ENCODE results near the gene NAPA. TPM values are rescaled to one million over a fixed set of nuclear protein-coding genes. Genes with fewer than 3 reads are reported as not detected.

Gene NAPA
- total and polyA plus RNA-seq, 7 donors = 84.9 to 167 (median 97.4) TPM

DNA sequence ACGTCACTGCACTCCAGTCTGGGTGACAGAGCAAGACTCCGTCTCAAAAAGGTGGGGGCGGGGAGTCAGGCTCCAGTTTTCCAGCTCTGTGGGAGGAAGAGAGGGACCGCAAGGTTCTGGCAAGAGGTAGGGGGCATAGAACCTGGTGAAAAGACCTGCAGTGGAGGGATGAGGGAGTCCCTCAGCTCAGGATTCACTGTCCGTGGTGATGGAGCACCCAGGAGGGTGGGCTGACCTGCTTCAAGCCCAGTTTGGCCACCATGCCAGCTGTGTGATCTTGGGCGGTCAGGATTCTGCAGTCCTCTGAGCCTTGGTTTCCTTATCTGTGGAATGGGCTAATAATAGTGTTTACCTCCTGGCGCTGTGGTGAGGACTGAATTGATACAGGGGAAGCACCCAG, 64.4 kb downstream of the NAPA start:
- DNase-seq = no peak
- H3K36me3 ChIP-seq = peaks cover 0 to 45% (median 0%) of the 10 kb centered on the region in 4 donors
- peaks cover 0 to 2% (median 0%) of the 10 kb centered on the region in 4 donors for H3K9me3 ChIP-seq
- H3K4me1 ChIP-seq = peaks cover 0 to 27% (median 20%) of the 10 kb centered on the region in 4 donors
- 58 to 69% methylated on average over 7 of the region's 7 CpGs for WGBS, 2 donors
- H3K27me3 ChIP-seq = peaks cover 0 to 29% (median 3%) of the 10 kb centered on the region in 3 donors
- TF ChIP-seq POLR2A (IDR thresholded peaks at IDR 0.05) (no peak), EP300 (IDR thresholded peaks at IDR 0.05) (no peak), POLR2AphosphoS5 (IDR thresholded peaks at IDR 0.05) (no peak)
- TF ChIP-seq, protein P1, sequence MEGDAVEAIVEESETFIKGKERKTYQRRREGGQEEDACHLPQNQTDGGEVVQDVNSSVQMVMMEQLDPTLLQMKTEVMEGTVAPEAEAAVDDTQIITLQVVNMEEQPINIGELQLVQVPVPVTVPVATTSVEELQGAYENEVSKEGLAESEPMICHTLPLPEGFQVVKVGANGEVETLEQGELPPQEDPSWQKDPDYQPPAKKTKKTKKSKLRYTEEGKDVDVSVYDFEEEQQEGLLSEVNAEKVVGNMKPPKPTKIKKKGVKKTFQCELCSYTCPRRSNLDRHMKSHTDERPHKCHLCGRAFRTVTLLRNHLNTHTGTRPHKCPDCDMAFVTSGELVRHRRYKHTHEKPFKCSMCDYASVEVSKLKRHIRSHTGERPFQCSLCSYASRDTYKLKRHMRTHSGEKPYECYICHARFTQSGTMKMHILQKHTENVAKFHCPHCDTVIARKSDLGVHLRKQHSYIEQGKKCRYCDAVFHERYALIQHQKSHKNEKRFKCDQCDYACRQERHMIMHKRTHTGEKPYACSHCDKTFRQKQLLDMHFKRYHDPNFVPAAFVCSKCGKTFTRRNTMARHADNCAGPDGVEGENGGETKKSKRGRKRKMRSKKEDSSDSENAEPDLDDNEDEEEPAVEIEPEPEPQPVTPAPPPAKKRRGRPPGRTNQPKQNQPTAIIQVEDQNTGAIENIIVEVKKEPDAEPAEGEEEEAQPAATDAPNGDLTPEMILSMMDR (IDR thresholded peaks at IDR 0.05) = no peak
- H3K4me3 ChIP-seq = no peak overlapping the region
- no peak overlapping the region for H3K27ac ChIP-seq
- intact Hi-C loops (cut with DNase I) = no loop called here

- peaks cover 0 to 27% (median 20%) of the 10 kb centered on the region in 4 donors for H3K4me1 ChIP-seq
- peaks cover 0 to 33% (median 0%) of the 10 kb centered on the region in 4 donors for H3K36me3 ChIP-seq
- DNase-seq = no peak
- intact Hi-C loops (cut with DNase I) = no loop called here
- peaks cover 0 to 49% (median 7%) of the 10 kb centered on the region in 3 donors for H3K27me3 ChIP-seq
- WGBS, 2 donors = 26 to 28% methylated on average over 9 of the region's 9 CpGs
- H3K27ac ChIP-seq = no peak overlapping the region
- H3K9me3 ChIP-seq = no peaks in the 10 kb centered on the region
- TF ChIP-seq POLR2A (IDR thresholded peaks at IDR 0.05) = no peak
- no peak overlapping the region for H3K4me3 ChIP-seq
Measured at GRCh38 chr19:47448360-47448727, 66.5 kb downstream of the NAPA start.

GRCh38 chr19:47447470-47448359, 67.1 kb downstream of the NAPA start:
- 7 to 19% methylated on average over 95 of the region's 95 CpGs for WGBS, 2 donors
- intact Hi-C loops (cut with DNase I) = no loop called here
- Histone ChIP-seq H3K4me1 (peaks cover 0 to 27% (median 20%) of the 10 kb centered on the region in 4 donors), H3K9me3 (no peaks in the 10 kb centered on the region), H3K4me3 (peak overlapping the region in 2 of 4 donors; percentile 11 to 17), H3K36me3 (peaks cover 0 to 29% (median 0%) of the 10 kb centered on the region in 4 donors), H3K27me3 (peaks cover 0 to 53% (median 7%) of the 10 kb centered on the region in 3 donors), H3K27ac (no peak overlapping the region)
- no peak for TF ChIP-seq EP300 (IDR thresholded peaks at IDR 0.05)
- no peak for TF ChIP-seq POLR2A (IDR thresholded peaks at IDR 0.05)
- no peak for TF ChIP-seq POLR2AphosphoS5 (IDR thresholded peaks at IDR 0.05)
- TF ChIP-seq, protein P1 (IDR thresholded peaks at IDR 0.05) = no peak
- DNase-seq = no peak

- Histone ChIP-seq H3K36me3 (peaks cover 0 to 23% (median 0%) of the 10 kb centered on the region in 4 donors), H3K4me3 (no peak overlapping the region), H3K27me3 (peaks cover 0 to 53% (median 7%) of the 10 kb centered on the region in 3 donors), H3K4me1 (peaks cover 0 to 27% (median 20%) of the 10 kb centered on the region in 4 donors), H3K9me3 (no peaks in the 10 kb centered on the region), H3K27ac (no peak overlapping the region)
- 19% methylated on average over 28 of the region's 28 CpGs for WGBS, 2 donors
- no peak for TF ChIP-seq POLR2AphosphoS5 (IDR thresholded peaks at IDR 0.05)
- TF ChIP-seq, protein P1 (IDR thresholded peaks at IDR 0.05) = no peak
- TF ChIP-seq POLR2A (IDR thresholded peaks at IDR 0.05) = no peak
- no peak for TF ChIP-seq EP300 (IDR thresholded peaks at IDR 0.05)
- DNase-seq = no peak
- intact Hi-C loops (cut with DNase I) = no loop called here
Measured at GRCh38 chr19:47446534-47447469, 68.1 kb downstream of the NAPA start.

Measured in sigmoid colon (tissue), 7 donors.